DMS79 treated with DMSO at 0.1 percent for 48 hours (cell line): ENCODE results near the gene DGAT2L6.

Experiments used
- DNase-seq: peaks from one replicate; lab custom pipeline; 2025; lab: John Stamatoyannopoulos, UW

Gene DGAT2L6, protein sequence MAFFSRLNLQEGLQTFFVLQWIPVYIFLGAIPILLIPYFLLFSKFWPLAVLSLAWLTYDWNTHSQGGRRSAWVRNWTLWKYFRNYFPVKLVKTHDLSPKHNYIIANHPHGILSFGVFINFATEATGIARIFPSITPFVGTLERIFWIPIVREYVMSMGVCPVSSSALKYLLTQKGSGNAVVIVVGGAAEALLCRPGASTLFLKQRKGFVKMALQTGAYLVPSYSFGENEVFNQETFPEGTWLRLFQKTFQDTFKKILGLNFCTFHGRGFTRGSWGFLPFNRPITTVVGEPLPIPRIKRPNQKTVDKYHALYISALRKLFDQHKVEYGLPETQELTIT

DNA sequence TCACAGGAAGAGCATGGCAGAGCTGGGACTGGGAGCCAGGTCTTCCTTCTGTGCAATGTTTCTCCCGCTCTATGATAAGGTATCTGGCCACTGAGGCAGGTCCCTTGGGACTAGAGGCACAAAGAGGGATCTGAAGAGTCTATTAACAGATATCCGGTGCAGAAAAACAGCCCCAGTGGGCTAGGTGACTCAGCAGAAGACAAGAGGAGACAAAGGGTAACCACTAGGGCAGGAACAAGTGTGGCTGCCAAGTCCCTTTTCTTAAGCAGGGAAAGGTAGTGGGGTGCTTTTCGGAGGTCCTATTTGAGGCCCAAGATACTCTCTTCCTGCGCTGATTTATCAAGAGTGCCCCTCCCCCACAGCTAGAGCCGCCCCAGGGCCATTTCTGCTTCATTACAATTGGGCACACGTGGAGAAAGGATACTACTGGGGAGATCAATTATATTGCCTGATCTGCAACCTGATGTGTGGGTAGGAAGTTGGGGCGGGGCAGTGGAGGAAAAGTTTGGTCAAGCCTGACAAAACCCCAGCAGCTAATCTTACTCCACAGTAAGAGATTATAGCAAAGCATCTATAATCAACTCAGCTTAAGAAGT is at the start of gene DGAT2L6:
TSS of gene DGAT2L6 (plus strand) at position 546 of the 596 bp plus-strand sequence. CDS start 100 bp downstream, outside the sequence.
- no peak for DNase-seq

DNA sequence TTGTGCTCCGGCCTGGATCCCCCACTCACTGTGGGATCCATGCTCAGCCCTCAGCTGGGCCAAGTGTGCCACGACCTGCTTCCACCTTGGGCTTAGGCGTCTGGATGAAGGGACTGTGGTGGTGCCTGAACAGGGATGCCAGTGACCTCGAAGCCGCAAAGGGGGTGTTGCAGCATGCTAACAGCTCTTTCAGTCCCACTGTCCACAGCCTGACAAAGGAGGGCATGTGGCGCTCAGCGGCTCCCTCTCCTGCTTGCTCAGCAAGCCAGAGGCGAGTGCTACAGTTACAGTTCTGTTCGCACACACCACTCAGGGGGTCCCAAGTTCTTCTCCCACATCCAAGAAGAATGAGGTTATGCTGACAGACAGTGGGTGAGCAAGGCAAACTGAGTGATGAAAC is 49.2 kb upstream of the DGAT2L6 start:
- DNase-seq: no peak

DNA sequence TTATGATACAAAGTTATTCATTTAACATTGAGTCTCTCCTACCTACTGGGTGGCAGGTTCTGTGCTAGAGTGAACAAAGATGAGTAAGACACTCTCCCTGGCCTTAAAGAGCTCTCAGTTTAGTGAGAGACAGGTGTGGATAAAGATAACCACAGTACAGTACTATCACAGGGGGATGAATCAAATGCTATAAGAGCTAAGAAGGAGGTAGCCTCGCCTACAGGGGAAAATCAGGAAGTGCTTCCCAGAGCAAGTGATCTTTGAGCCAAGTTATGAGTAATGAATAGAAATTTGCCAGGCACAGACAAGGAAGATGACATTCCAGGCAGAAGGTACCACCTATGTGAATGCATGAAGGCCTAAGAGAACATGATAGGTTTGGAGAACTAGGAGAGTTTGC is 47.5 kb upstream of the DGAT2L6 start:
- DNase-seq: no peak

DNA sequence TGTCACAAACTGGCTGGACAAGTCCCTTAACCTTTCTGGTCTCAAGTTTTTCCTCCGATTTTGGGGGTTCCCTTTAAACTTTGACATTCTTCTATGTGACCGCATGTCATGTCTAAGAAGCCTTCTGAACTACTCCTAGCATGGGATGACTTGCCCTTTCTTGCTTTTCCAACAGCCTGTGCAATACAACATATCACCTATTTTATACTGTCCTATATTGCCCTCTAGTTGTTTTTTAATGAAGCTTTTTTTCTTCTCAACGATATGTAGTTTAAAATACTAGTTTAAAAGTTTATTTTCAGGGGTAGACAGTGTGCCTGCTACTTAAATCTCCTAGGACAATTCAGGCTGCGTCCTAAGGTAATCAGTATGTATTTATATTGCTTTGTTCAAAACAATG is 45.1 kb upstream of the DGAT2L6 start:
- no peak for DNase-seq

DNA sequence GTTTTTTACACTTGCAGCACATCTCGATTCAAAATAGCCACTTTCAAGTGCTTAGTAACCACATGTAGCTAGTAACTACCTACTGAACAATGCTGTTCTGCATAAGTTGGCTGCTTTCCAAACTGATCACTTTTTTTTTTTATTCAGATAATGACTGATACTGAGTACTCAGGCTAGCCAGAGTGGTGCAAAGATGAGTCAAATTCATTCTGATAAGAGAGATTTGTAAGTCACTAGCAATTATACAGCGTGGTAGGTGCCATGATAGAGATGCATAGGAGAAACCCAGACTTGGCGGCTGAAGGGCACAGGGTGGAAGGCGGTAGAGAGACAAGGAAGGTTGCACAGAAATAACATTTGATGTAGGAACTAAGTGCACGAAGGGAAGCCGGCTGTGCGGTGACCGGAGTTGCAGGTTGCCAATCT is 44.4 kb upstream of the DGAT2L6 start:
- DNase-seq: peak; percentile 46

DNA sequence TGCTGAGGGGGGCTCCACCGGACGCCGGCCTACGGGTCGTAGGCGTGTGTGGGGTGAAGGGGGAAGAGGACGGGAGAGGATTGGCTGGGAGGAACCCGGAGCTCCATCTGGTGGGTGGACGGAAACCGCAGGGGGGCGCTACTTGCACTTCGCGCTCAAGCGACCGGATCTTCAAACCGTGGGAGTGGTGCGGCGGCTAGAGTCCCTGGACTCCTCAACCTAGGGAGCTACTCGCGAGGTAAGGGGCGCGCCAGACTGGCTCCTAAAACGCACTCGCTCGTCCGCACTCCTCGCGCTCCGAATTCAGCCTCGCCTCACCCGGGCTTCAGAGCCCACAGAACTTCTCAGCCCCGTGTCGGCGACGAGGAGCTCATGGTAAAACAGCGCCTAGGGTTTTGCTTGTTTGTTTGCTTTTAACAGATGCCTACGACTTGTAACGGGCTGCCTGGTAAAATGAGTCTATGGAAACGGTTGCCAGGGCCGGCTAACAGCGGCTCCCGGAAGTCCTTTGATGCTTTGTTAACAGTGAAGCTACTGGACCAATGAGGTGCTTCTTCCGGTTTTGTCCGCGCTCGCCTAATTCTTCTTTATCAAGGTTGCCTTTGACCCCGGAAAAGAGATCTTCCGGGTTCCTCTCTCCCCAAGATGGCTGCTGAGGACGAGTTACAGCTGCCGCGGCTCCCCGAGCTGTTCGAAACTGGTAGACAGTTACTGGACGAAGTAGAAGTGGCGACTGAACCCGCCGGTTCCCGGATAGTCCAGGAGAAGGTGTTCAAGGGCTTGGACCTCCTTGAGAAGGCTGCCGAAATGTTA is 43.8 kb upstream of the DGAT2L6 start, which contains the start of gene IGBP1:
TSS of gene IGBP1 (plus strand) at position 145 of the 813 bp plus-strand sequence. CDS start at position 646, 501 bp downstream.
- DNase-seq: peak; percentile 71

DNA sequence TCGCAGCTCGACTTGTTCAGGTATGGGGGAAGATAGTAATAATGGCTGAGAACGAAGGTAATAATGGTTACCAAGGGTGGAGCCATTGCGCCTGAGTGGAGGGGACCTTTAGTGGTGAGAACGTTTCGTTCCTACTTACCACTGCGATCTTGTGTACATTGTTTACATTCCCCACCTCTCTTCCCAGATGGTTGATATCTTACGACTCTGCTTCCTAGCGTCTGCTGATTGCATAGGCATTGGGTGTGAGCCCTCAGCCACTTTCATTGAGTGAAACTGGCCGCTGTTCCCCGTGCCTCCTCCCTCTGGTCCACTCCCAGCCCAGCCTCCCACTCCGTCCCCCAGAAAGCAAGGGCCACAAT is 43.2 kb upstream of the DGAT2L6 start:
- peak; percentile 40 for DNase-seq

DNA sequence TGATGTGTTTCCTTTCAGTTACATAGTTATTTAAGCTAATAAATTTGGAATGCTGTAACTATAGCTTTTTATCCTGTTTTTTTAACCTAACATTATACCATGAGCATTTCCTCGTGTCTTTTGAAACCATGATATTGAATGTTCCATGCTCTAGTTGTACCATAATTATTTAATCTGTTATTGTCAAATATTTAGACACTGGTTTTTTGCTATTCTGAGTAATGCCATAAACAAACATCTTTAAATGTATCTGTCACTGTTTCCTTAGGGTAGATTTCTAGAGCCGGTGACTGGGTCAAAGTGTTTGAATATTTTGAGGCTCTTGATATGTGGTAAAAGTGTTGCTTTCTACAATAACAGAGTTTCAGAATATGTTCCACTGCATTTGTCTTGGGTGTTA is 38.7 kb upstream of the DGAT2L6 start:
- DNase-seq: no peak

DNA sequence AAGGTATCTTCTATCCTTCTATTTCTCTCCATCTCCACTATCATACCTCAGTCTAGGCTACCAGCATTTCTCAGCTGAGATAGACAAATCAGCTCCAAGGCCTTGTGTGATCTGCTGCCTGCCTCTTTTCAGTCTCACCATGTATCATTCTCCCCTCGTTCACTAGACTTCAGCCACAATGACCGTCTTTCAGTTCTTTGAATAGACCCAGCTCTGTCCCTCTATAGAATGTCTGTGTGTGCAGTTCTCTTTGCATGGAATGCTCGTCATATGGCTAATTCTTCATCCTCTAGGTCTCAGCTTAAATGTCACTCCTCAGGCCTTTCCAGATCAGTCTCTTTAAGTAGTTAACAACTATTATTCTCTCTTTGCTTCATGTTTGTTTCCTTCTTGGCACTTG is 37.5 kb upstream of the DGAT2L6 start:
- no peak for DNase-seq

DNA sequence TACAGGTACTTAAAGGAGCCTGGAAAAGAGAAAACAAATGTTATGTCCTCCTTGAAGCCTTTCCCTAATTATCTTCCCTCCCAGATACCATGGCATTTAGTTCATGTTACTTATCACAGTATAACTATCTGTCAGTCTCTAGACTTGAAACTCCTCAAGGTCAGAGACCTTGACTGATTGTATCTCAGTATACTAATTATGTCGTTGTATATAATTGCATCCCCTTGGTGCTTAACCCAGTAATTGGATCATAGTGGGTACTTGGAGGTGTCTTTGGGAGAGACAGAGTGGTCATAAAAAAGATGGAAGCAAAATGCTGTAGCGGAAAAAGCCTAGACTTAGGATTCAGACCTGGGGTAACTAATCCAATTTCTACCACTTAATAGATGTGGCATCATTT is 35.9 kb upstream of the DGAT2L6 start:
- no peak for DNase-seq

DNA sequence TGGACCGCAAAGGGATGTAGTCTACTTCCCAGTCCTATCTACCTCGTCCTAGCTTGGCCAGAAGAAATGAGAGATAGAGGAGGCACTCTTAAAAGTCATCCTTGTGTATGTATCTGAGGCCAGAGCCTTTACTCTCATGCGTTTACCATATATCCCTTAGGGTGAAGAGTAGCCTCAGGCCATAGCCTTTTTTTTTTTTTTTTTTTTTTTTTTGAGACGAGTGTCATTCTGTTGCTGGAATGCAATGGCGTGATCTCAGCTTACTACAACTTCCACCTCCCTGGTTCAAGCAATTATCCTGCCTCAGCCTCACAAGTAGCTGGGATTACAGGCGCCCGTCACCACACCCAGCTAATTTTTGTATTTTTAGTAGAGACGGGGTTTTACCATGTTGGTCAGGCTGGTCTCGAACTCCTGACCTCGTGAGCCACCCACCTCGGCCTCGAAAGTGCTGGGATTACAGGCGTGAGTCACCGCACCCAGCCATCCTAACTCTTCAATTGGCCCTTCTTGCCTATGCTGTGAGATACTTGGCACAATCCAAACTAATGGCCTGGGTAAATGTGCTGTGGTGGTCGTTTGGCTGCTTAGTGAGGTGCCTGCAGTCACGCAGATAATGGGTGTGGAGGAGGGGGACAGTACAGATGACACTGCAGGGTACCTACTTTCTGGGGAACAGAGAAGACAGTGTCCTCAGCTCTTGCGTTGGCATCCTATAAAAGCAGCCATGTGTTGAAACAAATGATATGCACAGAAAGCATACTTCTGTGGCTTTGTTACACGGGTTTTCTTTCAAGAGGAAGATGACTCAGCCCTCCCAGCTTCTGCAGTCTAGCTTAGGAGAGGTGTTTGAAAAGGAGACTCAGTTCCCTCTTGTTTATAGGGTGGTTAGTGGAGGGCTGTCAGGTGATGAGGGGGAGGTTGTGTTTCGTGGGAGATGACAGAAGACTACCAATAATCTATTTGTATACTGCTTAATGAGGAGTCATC is 10.4 kb upstream of the DGAT2L6 start:
- no peak for DNase-seq

DNA sequence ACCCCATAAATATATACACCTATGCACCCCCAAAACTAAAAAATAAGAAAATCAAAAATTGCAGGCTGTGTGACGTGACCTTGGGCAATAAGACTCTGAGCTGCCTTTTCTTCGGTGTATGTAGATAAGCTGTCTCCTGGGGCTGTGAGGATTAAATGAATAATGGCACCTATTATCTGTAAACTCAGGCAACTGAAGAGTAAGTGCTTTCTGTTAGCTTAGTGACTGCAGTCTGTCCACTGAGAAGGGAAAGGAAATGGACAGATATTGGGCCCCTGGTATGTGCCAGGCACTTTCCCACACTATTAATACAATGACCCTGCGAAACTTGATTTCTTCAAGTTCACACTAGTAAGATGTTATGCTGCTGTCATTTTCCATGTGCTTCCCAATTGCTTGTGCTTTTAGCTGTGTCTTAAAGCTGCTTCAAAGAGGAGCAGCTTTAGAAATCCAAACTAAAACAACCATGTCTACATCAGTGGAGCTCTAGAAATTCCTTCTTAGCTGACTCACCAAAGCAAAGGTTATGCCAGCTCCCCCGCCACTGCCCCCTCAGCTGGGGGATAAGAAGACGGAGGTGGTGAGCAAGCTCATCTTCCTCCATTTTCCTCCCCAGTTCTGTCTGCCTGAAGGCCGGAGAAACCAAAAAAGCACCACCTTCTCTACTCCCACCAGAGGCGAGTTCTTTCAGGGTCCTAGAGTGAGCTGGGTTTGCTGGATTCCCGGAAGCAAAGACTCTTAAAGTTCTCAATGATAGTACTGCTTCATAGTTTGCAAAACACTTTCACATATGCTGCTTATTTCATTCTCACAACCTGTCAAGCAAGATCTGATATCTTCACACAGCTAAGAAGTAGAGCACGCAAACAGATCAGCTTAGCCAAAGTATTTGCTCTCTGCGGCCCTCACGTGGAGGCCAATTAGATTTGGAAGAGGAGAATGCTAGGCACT is 8.8 kb upstream of the DGAT2L6 start:
- DNase-seq: no peak

DNA sequence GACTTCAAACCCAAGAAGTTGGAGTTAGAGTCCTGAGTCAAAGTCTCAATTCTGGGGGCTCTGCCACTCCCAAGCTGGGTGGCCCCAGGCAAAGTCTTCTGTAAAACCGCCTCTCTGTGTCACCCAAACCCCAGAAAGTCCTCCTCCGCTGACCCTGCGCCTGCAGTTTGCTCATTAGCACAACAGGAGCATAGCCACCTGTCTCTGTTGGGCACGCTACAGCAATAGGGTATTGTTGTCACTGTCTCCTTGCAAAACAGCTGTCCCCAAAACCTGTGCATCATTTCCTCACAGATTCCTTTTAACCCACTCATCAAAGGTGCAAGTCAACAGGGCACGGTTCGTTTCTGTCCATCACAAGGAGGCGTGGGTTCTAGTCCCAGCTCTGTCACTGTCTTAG is 8.0 kb upstream of the DGAT2L6 start:
- DNase-seq: no peak

DNA sequence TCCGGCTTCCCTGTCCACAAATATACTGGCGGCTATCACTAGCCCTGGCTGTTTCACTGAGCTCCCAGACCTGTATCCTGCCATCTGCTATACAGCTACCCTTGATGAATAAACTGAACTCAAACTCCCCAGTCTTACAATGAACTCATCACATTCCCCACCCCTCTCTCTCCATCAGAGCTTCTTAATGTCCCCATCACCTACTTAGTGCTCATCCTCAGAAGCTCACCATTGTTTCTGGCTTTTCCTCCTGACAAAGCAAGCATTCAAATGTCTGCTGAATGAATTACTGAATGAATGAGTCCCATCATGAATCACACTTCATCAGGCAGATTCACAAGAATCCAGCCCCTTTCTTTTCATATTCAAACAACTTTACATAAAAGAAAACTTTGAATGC is 5.7 kb upstream of the DGAT2L6 start:
- DNase-seq: no peak

DNA sequence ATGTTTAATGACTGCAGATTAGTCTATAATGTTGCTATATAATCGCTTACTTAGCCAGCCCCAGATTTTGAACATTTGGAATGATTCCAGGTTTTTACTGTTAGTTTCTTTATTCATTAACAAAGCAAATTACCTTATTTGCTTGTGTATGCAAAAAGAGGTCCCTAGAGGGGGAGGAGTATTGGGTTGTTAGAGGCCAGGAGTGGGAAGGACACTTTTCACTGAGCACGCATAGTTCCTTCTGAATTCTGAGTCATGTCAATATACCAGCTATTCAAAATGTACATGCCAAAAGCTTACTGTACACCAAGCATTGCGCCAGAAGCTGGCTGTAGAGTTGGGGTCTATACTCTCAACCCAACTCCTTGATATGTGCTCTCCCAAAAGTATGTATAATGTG is 5.1 kb upstream of the DGAT2L6 start:
- DNase-seq: no peak

DNA sequence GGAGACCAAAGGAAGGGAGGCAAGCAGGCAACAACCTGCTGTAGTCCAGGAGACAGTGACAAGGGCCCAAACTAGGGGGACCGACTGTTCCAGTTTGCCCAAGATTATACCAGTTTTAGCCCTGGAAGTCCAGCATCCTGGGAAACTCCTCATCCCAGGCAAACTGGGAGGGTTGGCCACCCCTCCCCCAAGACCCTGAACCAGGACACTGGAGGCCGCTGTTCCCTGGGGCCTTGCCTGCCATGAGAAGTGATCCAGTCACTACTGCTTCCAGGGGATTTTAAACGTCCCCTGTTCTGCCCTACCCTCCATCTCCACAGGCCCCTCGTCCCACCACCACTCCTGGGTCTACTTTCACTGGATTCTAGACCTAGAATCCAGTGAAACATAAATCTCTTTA is 4.3 kb upstream of the DGAT2L6 start:
- no peak for DNase-seq

DNA sequence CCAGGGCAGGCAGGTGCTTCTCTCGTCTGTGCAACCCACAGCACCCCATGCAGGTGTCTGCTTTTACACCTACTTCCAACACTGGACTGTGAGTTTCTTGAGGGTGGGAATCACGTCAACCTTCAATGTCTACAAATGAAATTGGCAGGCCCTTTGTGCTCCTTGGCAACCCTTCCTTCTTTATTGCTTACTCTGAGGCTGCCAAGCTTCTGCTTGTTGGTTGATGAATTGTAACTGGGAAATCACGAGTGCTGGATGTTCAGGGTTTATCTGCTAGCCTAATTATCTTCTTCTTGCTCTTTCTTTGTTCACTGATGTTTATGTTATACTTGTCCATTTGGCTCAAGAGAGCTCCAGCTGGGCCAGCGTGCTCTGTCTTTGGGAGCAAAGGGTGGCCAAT is 2.5 kb upstream of the DGAT2L6 start:
- no peak for DNase-seq

DNA sequence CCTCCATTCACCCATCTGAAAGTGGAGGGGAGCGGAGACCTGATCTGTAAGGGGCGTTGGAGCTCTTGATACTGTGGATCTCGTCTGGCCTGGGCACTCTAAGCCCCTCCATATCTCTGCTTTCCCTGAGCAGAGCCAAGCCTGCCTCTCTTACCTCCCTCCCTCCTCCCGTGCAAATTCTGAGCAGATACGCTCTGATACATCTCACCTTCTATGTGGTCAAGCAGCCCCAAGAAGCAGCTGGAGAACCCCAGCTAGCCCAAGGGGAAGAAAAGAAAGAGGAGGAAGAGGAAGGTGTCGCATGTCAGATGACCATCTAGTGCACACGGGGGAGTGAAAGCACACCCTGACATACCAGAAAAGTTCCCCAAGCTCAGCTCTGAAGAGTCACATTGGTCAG is 1.9 kb upstream of the DGAT2L6 start:
- no peak for DNase-seq

DNA sequence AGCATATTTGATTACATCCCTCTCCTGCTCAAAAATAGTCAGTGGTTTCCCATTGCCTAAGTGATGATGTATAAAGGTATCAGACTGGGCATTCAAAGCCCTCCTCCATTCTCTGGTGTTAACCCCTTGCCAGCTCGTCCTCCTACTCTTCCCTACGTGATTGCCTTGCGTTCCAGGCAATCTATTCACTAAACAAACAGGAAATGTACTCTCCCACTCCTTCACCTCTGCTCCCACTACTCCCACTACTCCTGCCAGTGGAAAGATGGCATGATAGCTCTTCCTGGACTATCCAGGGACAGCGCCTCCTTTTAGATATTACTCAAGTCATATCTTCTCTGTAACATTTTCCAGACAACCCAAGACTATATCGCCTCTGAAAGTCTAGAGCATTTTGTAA is 5.8 kb downstream of the DGAT2L6 start:
- DNase-seq: no peak

DNA sequence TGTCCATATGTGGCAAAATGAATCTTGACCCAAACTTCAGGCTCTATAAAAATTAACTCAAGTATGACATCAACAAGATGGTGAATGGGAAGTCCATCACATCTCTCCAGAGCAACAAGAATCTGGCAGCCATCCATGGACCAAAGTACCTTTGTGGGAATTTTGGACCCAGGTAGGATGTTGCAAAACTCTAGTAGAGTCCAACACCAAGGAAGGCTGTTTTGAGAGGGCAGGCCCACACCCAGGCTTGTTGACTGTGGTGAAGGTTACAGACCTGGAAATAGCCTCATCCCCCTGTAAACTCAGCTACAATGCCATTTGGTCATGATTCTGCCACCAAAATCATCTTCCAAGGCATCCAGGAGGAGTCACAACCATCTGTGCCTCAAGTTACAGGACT is 12.9 kb downstream of the DGAT2L6 start:
- no peak for DNase-seq
